COLO668 (cell line): ENCODE results near the gene PGRMC2.

Experiments
- DNase-seq: peaks from one replicate; lab custom pipeline; 2025; ENCODE audit not compliant: unreplicated experiment; lab: John Stamatoyannopoulos, UW

The PGRMC2 gene

GRCh38 chr4:128221586-128221985 lies 66.0 kb downstream of the PGRMC2 start:
- DNase-seq = no peak

GRCh38 chr4:128220286-128221235 lies 67.1 kb downstream of the PGRMC2 start:
- DNase-seq = no peak
